Liver (tissue), 9 donors: ENCODE results near the gene TNFRSF13B. TPM values are rescaled to one million over a fixed set of nuclear protein-coding genes. Genes with fewer than 3 reads are reported as not detected.
"Not testable (repeated sequence)": the region's sequence is repeated elsewhere in the genome, so short reads cannot be mapped to it uniquely, and the experiment has no call there.

Source experiments
- DNase-seq: peaks from one replicate; pipeline ENCODE4 v3.0.0-alpha.2; 2017; ENCODE audit warnings: low spot score
- H3K27ac ChIP-seq, 2 donors: one replicate each; pipeline ENCODE4 v1.7.0; 2013; ENCODE audit warnings: inconsistent platforms in 2 of 2, low read length in 2 of 2, control low read depth in 1 of 2, low read depth in 1 of 2, mild to moderate bottlenecking in 1 of 2
- H3K27me3 ChIP-seq, 4 donors: one replicate each; pipeline versions ENCODE4 v1.6.1 to v1.7.0; 2013; ENCODE audit warnings: low read length in 3 of 4, inconsistent platforms in 1 of 4, mild to moderate bottlenecking in 1 of 4, moderate library complexity in 1 of 4; ENCODE audit not compliant: control insufficient read depth in 4 of 4, insufficient read depth in 4 of 4
- H3K36me3 ChIP-seq, 4 donors: one replicate each; pipeline versions ENCODE4 v1.6.1 to v1.7.0; 2013; ENCODE audit warnings: low read length in 3 of 4, mild to moderate bottlenecking in 3 of 4, low read depth in 1 of 4, moderate library complexity in 1 of 4; ENCODE audit not compliant: control insufficient read depth in 4 of 4, insufficient read depth in 3 of 4
- H3K4me1 ChIP-seq, 4 donors: one replicate each; pipeline versions ENCODE4 v1.6.1 to v1.7.0; 2013; ENCODE audit warnings: low read length in 3 of 4, mild to moderate bottlenecking in 3 of 4, moderate library complexity in 1 of 4; ENCODE audit not compliant: control insufficient read depth in 4 of 4, insufficient read depth in 4 of 4
- H3K4me3 ChIP-seq, 3 donors: one replicate each; pipeline versions ENCODE4 v1.6.1 to v1.7.0; 2013; ENCODE audit warnings: low read length in 3 of 3, control low read depth in 1 of 3, low read depth in 1 of 3, mild to moderate bottlenecking in 1 of 3
- H3K9ac ChIP-seq, 2 donors: one replicate each; pipeline ENCODE4 v1.7.0; 2013; ENCODE audit warnings: low read length in 2 of 2, mild to moderate bottlenecking in 2 of 2, moderate library complexity in 2 of 2, control low read depth in 1 of 2, low read depth in 1 of 2
- H3K9me3 ChIP-seq, 4 donors: one replicate each; pipeline versions ENCODE4 v1.6.1 to v1.7.0; 2013; ENCODE audit warnings: low read length in 3 of 4; ENCODE audit not compliant: control insufficient read depth in 4 of 4
- EGR1 ChIP-seq, 2 donors: IDR thresholded peaks; 2 replicates each; pipeline ENCODE4 v1.6.1; 2016 to 2018; ENCODE audit warnings: antibody characterized with exemption in 2 of 2, low read depth in 2 of 2
- FOXA1 ChIP-seq: IDR thresholded peaks from 2 replicates; pipeline ENCODE4 v1.6.1; 2016; ENCODE audit warnings: antibody characterized with exemption
- HNF4G ChIP-seq: IDR thresholded peaks from 2 replicates; pipeline ENCODE4 v1.6.1; 2016; ENCODE audit warnings: antibody characterized with exemption
- JUND ChIP-seq, 2 donors: IDR thresholded peaks; 2 replicates each; pipeline ENCODE4 v1.6.1; 2016; ENCODE audit warnings: antibody characterized with exemption in 2 of 2
- NR2F2 ChIP-seq: IDR thresholded peaks from 2 replicates; pipeline ENCODE4 v1.6.1; 2016; ENCODE audit warnings: antibody characterized with exemption
- RXRA ChIP-seq, 2 donors: IDR thresholded peaks; 2 replicates each; pipeline ENCODE4 v1.6.1; 2017 to 2018; ENCODE audit warnings: antibody characterized with exemption in 2 of 2, mild to moderate bottlenecking in 1 of 2
- SP1 ChIP-seq: IDR thresholded peaks from 2 replicates; pipeline ENCODE4 v1.6.1; 2018; ENCODE audit warnings: antibody characterized with exemption, mild to moderate bottlenecking
- TAF1 ChIP-seq: conservative IDR thresholded peaks from 2 replicates; pipeline ENCODE4 v1.6.1; 2016; ENCODE audit warnings: antibody characterized with exemption, mild to moderate bottlenecking
- WGBS: extraction: QIAGEN DNeasy Blood & Tissue Kit; methylation state at CpG from one replicate; pipeline ENCODE4 v1.1.7; 2013; 5-methylcytosine and 5-hydroxymethylcytosine counted together
- polyA plus RNA-seq, 2 donors: library from polyadenylated mRNA; stranded (reverse) in 1 of 2; unstranded in 1 of 2; fragments of 200-250 nt in 1 of 2; fragments of >200 nt in 1 of 2; fragmentation: Nextera tagmentation in 1 of 2; extraction: Ambion mirVana in 1 of 2; gene quantifications; one replicate each; pipeline versions ENCODE4 v1.2.1 to v1.2.3, GENCODE V29; 2013 to 2015
- total RNA-seq, 2 donors: library from RNA; depleted of rRNA; stranded (reverse); fragments of >200 nt; gene quantifications; one replicate each; pipeline ENCODE4 v1.2.3, GENCODE V29; 2014
- TF ChIP-seq, protein P1 (sequence below): IDR thresholded peaks from 2 replicates; pipeline ENCODE4 v1.6.1; 2016; ENCODE audit warnings: antibody characterized with exemption
- TF ChIP-seq, protein P2 (sequence below): fragments of 150-350 bp; IDR thresholded peaks from 2 replicates; pipeline ENCODE4 v1.5.1; 2017; ENCODE audit warnings: improper control_type of control experiment, low read depth, low read length; ENCODE audit not compliant: missing input control
- TF ChIP-seq, protein P3 (sequence below): IDR thresholded peaks from 2 replicates; pipeline ENCODE4 v1.6.1; 2016; ENCODE audit warnings: antibody characterized with exemption, mild to moderate bottlenecking
- TF ChIP-seq, protein P4 (sequence below): IDR thresholded peaks from 2 replicates; pipeline ENCODE4 v1.6.1; 2016; ENCODE audit warnings: antibody characterized with exemption
- donor health status: healthy.
- donor health status: healthy.
- donor health status: healthy.
- donor health status: healthy.
- donor health status: healthy.

The TNFRSF13B gene
- total and polyA plus RNA-seq, 4 donors = 0.17 to 0.26 TPM; not detected in 2

DNA sequence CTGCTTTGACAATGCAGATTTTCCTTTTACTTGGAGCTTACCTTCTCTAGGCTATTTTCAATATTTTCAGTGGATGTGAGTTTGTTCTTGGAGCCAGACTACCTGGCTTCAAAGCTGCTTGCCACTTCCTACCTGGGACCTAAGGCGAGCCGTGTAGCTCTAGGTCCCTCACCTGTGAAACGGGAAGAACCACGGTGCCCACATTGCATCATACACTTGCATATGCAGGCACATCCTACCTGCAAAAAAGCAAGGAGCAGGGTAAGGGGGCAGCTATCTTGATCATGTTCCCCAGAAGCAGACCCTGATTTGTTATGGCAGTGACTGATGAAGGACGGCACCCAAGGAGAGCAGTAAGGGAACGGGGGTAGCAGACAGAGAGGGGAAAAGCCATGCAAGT is 43.3 kb upstream of the TNFRSF13B start:
- H3K9ac ChIP-seq = no peak overlapping the region
- TF ChIP-seq, protein P1, sequence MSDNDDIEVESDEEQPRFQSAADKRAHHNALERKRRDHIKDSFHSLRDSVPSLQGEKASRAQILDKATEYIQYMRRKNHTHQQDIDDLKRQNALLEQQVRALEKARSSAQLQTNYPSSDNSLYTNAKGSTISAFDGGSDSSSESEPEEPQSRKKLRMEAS = no peak
- TF ChIP-seq HNF4G = no peak
- no peak for TF ChIP-seq EGR1 (IDR thresholded peaks at IDR 0.05; ENCODE audit: low read depth in 2 of 2)
- TF ChIP-seq SP1 = no peak
- no peak for TF ChIP-seq FOXA1
- TF ChIP-seq JUND (IDR thresholded peaks at IDR 0.05) = no peak
- TF ChIP-seq, protein P2, sequence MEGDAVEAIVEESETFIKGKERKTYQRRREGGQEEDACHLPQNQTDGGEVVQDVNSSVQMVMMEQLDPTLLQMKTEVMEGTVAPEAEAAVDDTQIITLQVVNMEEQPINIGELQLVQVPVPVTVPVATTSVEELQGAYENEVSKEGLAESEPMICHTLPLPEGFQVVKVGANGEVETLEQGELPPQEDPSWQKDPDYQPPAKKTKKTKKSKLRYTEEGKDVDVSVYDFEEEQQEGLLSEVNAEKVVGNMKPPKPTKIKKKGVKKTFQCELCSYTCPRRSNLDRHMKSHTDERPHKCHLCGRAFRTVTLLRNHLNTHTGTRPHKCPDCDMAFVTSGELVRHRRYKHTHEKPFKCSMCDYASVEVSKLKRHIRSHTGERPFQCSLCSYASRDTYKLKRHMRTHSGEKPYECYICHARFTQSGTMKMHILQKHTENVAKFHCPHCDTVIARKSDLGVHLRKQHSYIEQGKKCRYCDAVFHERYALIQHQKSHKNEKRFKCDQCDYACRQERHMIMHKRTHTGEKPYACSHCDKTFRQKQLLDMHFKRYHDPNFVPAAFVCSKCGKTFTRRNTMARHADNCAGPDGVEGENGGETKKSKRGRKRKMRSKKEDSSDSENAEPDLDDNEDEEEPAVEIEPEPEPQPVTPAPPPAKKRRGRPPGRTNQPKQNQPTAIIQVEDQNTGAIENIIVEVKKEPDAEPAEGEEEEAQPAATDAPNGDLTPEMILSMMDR = no peak
- TF ChIP-seq, protein P3, sequence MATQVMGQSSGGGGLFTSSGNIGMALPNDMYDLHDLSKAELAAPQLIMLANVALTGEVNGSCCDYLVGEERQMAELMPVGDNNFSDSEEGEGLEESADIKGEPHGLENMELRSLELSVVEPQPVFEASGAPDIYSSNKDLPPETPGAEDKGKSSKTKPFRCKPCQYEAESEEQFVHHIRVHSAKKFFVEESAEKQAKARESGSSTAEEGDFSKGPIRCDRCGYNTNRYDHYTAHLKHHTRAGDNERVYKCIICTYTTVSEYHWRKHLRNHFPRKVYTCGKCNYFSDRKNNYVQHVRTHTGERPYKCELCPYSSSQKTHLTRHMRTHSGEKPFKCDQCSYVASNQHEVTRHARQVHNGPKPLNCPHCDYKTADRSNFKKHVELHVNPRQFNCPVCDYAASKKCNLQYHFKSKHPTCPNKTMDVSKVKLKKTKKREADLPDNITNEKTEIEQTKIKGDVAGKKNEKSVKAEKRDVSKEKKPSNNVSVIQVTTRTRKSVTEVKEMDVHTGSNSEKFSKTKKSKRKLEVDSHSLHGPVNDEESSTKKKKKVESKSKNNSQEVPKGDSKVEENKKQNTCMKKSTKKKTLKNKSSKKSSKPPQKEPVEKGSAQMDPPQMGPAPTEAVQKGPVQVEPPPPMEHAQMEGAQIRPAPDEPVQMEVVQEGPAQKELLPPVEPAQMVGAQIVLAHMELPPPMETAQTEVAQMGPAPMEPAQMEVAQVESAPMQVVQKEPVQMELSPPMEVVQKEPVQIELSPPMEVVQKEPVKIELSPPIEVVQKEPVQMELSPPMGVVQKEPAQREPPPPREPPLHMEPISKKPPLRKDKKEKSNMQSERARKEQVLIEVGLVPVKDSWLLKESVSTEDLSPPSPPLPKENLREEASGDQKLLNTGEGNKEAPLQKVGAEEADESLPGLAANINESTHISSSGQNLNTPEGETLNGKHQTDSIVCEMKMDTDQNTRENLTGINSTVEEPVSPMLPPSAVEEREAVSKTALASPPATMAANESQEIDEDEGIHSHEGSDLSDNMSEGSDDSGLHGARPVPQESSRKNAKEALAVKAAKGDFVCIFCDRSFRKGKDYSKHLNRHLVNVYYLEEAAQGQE = no peak
- TF ChIP-seq, protein P4, sequence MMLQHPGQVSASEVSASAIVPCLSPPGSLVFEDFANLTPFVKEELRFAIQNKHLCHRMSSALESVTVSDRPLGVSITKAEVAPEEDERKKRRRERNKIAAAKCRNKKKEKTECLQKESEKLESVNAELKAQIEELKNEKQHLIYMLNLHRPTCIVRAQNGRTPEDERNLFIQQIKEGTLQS = no peak
- no peak for TF ChIP-seq TAF1
- TF ChIP-seq RXRA (IDR thresholded peaks at IDR 0.05) = no peak
- TF ChIP-seq NR2F2 = no peak
- H3K27ac ChIP-seq = no peak overlapping the region
- 94% methylated on average over 6 of the region's 6 CpGs for WGBS
- no peak overlapping the region for H3K4me3 ChIP-seq
- no peak for DNase-seq
- no peaks in the 10 kb centered on the region for H3K36me3 ChIP-seq
- no peaks in the 10 kb centered on the region for H3K27me3 ChIP-seq
- H3K9me3 ChIP-seq = no peaks in the 10 kb centered on the region
- peaks cover 0 to 3% (median 2%) of the 10 kb centered on the region in 4 donors for H3K4me1 ChIP-seq

DNA sequence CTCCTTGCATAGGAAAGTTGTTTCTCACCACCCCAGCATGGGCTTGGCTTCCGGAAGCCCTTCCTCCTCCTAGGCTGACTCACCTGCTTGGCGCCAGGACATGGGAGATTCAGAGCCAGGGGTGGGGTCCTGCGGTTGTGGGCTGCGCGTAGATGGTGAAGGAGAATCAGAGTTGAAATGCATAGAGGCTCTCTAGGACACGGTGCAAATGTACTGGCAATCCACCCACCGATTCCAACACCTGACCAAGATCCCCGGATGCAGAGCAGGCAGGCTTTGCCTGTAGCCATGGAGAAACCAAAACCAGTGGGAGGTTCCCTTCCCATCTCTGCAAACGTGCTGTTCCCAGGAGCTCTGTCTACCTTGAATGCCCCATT is 42.8 kb upstream of the TNFRSF13B start:
- H3K36me3 ChIP-seq, H3K4me1 ChIP-seq, H3K9me3 ChIP-seq, H3K27ac ChIP-seq, H3K9ac ChIP-seq, H3K27me3 ChIP-seq, H3K4me3 ChIP-seq, DNase-seq: not testable (repeated sequence)
- WGBS = 90% methylated on average over 9 of the region's 9 CpGs

DNA sequence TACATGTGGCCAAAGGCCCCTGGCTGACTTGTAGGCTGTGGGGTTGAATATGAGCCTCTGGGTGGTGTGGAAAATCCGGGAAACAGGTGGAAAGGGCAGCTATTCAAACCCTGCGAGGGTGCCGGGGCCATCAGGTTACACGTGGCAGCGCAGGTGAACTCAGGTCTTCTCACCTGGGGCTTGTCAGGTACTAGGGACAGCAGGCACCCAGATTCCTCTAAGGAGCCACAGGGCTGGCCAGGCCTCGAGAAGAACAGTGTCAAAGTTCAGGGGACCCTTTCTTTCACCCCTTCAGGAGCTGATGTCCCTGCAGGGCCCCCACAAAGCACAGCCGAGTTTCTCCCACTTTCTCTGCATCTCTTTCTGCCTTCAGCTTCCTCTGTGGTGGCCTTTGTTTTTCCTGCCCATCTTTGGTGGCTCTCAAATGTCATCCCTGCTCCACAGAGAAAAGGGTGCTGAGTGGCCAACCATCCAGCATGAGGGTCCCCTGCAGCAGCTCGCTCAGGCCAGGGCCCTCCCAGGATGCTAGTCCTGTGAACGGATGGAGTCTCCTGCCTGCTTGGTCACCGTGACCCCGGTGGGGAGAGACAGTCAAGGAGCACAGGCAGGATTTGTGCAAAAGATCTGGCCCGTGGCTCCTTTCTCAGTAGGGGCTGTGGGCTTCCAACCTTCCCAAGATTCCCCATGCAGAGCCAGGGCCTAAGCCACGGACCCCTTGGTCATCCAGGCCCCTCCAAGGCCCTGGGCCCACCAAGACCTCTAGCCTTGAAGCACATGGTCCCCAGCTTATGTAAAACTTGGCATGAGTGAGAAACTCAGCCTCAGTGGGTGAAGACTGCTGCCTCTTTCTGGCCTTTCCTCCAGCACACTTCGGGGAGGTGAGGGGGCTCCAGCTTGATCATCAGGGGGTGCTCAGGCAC is 42.2 kb upstream of the TNFRSF13B start:
- H3K27ac ChIP-seq, H3K4me3 ChIP-seq, H3K36me3 ChIP-seq, H3K27me3 ChIP-seq, H3K4me1 ChIP-seq, DNase-seq, H3K9ac ChIP-seq, H3K9me3 ChIP-seq: not testable (repeated sequence)
- 92% methylated on average over 13 of the region's 14 CpGs for WGBS

DNA sequence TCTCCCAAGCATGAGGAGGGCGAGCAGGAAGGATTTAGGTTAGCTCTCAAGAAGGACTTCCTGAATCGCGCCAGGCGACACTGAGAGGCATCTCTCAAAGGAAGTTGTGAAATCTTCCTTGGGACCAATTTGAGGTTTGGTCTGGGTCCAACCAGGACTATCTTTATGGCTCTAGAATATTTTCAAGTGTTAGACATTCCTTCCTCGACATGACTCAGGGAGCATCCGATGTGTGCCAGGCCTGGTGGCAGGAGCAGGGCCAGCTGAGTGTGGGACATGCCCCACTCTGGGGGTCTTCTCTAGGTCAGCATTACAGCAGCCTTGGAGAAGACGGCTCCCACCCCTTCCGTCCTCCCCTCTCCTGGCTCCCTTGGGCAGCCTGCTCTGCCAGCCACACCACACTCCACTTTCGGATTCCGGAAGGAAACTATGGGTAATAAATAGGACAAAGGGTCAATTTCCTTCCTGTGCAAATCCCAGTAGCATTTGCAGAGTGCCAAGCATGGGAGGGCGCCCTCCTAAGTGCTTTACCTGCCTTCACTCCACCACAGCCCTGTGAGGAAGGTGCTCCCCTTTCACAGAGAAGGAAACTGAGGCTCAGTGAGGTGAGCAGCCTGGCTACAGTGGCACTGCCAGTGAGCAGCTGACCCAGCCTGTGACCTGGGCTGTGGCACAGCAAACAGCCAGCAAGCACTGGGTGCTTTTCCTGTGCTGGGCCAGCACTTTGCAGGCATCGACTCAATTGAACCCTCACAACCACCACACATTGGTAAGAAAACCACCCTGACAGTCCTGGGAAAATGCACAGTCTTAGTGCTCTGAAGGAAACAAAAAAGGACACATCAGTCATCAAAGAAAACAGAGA is 39.4 kb upstream of the TNFRSF13B start:
- H3K27me3 ChIP-seq, H3K4me1 ChIP-seq, H3K9me3 ChIP-seq, H3K36me3 ChIP-seq, H3K4me3 ChIP-seq, DNase-seq, H3K9ac ChIP-seq: not testable (repeated sequence)
- peak overlapping the region; percentile 65 to 76 for H3K27ac ChIP-seq
- 21% methylated on average over 6 of the region's 12 CpGs for WGBS
